ENCODE data around the gene OR52H1. TPM values are rescaled to one million over a fixed set of nuclear protein-coding genes. Genes with fewer than 3 reads are reported as not detected.
A peak's percentile ranks its signal among the peaks of the same experiment; 100 is the strongest.

Gene OR52H1
- polyA plus RNA-seq, 1 of the 3 experiments (the other 2 are of a cell fraction), result not detected

GRCh38 chr11:5556596-5557188 is 8.4 kb upstream of the OR52H1 start:
- DNase-seq, result no peak
- TF ChIP-seq, protein P1, sequence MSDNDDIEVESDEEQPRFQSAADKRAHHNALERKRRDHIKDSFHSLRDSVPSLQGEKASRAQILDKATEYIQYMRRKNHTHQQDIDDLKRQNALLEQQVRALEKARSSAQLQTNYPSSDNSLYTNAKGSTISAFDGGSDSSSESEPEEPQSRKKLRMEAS (IDR thresholded peaks at IDR 0.05; ENCODE audit: low read depth), result no peak
- TF ChIP-seq TAF1 (IDR thresholded peaks at IDR 0.05; ENCODE audit: borderline replicate concordance, low read depth, low read length) (no peak), EZH2phosphoT487 (IDR thresholded peaks at IDR 0.05; ENCODE audit: borderline replicate concordance, low read depth) (no peak), SIN3A (IDR thresholded peaks at IDR 0.05; ENCODE audit: borderline replicate concordance, low read depth, low read length) (no peak), SMC3 (IDR thresholded peaks at IDR 0.05; ENCODE audit: low read depth, low read length) (no peak), RXRA (IDR thresholded peaks at IDR 0.05; ENCODE audit: borderline replicate concordance, low read depth) (no peak), NFIC (IDR thresholded peaks at IDR 0.05; ENCODE audit: borderline replicate concordance) (no peak), YY1 (IDR thresholded peaks at IDR 0.05; ENCODE audit: low read depth) (no peak), GABPA (IDR thresholded peaks at IDR 0.05; ENCODE audit: low read depth) (no peak), TEAD4 (IDR thresholded peaks at IDR 0.05; ENCODE audit: borderline replicate concordance, insufficient read depth) (no peak), POLR2AphosphoS5 (IDR thresholded peaks at IDR 0.05; ENCODE audit: low read depth, low read length) (no peak), NRF1 (IDR thresholded peaks at IDR 0.05; ENCODE audit: low read depth, low read length) (no peak)
- TF ChIP-seq, protein P2, sequence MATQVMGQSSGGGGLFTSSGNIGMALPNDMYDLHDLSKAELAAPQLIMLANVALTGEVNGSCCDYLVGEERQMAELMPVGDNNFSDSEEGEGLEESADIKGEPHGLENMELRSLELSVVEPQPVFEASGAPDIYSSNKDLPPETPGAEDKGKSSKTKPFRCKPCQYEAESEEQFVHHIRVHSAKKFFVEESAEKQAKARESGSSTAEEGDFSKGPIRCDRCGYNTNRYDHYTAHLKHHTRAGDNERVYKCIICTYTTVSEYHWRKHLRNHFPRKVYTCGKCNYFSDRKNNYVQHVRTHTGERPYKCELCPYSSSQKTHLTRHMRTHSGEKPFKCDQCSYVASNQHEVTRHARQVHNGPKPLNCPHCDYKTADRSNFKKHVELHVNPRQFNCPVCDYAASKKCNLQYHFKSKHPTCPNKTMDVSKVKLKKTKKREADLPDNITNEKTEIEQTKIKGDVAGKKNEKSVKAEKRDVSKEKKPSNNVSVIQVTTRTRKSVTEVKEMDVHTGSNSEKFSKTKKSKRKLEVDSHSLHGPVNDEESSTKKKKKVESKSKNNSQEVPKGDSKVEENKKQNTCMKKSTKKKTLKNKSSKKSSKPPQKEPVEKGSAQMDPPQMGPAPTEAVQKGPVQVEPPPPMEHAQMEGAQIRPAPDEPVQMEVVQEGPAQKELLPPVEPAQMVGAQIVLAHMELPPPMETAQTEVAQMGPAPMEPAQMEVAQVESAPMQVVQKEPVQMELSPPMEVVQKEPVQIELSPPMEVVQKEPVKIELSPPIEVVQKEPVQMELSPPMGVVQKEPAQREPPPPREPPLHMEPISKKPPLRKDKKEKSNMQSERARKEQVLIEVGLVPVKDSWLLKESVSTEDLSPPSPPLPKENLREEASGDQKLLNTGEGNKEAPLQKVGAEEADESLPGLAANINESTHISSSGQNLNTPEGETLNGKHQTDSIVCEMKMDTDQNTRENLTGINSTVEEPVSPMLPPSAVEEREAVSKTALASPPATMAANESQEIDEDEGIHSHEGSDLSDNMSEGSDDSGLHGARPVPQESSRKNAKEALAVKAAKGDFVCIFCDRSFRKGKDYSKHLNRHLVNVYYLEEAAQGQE (IDR thresholded peaks at IDR 0.05; ENCODE audit: low read depth, low read length), result no peak
- Histone ChIP-seq H3K79me2 (ENCODE audit: insufficient read depth) (no peaks in the 10 kb centered on the region; the same call in 1 of the 2 replicates), H4K20me1 (ENCODE audit: insufficient read depth) (no peaks in the 10 kb centered on the region), H3K27ac (ENCODE audit: low read depth in 2 of 2, low read length in 1 of 2) (no peak overlapping the region), H2AFZ (ENCODE audit: low read depth) (no peak overlapping the region), H3K9ac (no peak overlapping the region), H3K9me3 (no peaks in the 10 kb centered on the region), H3K4me1 (ENCODE audit: control insufficient read depth in 1 of 2, insufficient read depth in 2 of 2, low read depth in 1 of 2, low read length in 1 of 2) (no peaks in the 10 kb centered on the region), H3K4me3 (ENCODE audit: low read depth in 2 of 2, low read length in 1 of 2) (no peak overlapping the region), H3F3A (replicated peaks; ENCODE audit: insufficient read depth) (no peaks in the 10 kb centered on the region), H3K36me3 (replicated peaks in 1 of 2; ENCODE audit: control insufficient read depth in 1 of 2, insufficient read depth in 2 of 2, low read length in 1 of 2) (no peaks in the 10 kb centered on the region), H3K4me2 (no peak overlapping the region), H3K27me3 (ENCODE audit: insufficient read depth) (peaks cover 16% of the 10 kb centered on the region; the same call in 1 of the 2 replicates), H3K9me2 (no peaks in the 10 kb centered on the region)
- ChIA-PET CTCF (interaction anchor here (1.0 kb wide), 1 partner anchor 81 kb away, joined by 3 read pairs; no protein-coding TSS in a partner anchor), POLR2A (no interaction called here)
- 8% methylated on average over 2 of the region's 3 CpGs for WGBS (ENCODE audit: low lambda C conversion rate)

DNA sequence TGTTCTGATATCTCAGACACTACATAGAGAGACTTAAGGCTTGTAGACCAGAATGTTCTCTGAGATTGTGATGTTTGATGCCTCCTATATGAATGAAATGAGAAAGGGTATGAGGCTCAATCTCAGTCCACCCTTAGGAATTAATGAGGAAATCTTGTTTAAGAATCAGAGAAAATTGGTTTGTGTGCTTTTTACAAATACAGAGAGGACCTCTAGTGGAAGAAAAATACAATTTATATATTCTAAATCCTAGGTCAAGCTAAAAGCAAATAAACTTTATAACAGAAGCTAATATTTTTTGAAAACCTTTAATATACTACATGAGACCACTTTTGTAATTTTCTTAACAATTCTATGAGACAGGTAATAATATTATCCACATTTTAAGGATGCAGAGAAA is 5.0 kb upstream of the OR52H1 start:
- no peak for DNase-seq
- no peaks in the 10 kb centered on the region for H3K27me3 ChIP-seq (ENCODE audit: insufficient read depth)
- H3K9ac ChIP-seq, result no peak overlapping the region
- H3K4me1 ChIP-seq (ENCODE audit: control insufficient read depth in 1 of 2, insufficient read depth in 2 of 2, low read depth in 1 of 2, low read length in 1 of 2), result no peaks in the 10 kb centered on the region
- no peaks in the 10 kb centered on the region for H3K36me3 ChIP-seq (replicated peaks in 1 of 2; ENCODE audit: control insufficient read depth in 1 of 2, insufficient read depth in 2 of 2, low read length in 1 of 2)
- H3F3A ChIP-seq (replicated peaks; ENCODE audit: insufficient read depth), result no peaks in the 10 kb centered on the region
- H3K4me3 ChIP-seq (ENCODE audit: low read depth in 2 of 2, low read length in 1 of 2), result no peak overlapping the region
- no peaks in the 10 kb centered on the region for H4K20me1 ChIP-seq (ENCODE audit: insufficient read depth)
- H3K79me2 ChIP-seq (ENCODE audit: insufficient read depth), result no peaks in the 10 kb centered on the region; the same call in 1 of the 2 replicates
- TF ChIP-seq RAD21 (IDR thresholded peaks at IDR 0.05; ENCODE audit: low read length), result no peak
- TF ChIP-seq, protein P3, sequence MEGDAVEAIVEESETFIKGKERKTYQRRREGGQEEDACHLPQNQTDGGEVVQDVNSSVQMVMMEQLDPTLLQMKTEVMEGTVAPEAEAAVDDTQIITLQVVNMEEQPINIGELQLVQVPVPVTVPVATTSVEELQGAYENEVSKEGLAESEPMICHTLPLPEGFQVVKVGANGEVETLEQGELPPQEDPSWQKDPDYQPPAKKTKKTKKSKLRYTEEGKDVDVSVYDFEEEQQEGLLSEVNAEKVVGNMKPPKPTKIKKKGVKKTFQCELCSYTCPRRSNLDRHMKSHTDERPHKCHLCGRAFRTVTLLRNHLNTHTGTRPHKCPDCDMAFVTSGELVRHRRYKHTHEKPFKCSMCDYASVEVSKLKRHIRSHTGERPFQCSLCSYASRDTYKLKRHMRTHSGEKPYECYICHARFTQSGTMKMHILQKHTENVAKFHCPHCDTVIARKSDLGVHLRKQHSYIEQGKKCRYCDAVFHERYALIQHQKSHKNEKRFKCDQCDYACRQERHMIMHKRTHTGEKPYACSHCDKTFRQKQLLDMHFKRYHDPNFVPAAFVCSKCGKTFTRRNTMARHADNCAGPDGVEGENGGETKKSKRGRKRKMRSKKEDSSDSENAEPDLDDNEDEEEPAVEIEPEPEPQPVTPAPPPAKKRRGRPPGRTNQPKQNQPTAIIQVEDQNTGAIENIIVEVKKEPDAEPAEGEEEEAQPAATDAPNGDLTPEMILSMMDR (IDR thresholded peaks at IDR 0.05), result peak; percentile 42
- H3K9me2 ChIP-seq, result no peaks in the 10 kb centered on the region
- H3K27ac ChIP-seq (ENCODE audit: low read depth in 2 of 2, low read length in 1 of 2), result no peak overlapping the region
- no peaks in the 10 kb centered on the region for H3K9me3 ChIP-seq
- POLR2A ChIA-PET, result no interaction called here
- CTCF ChIA-PET, result no interaction called here
- H2AFZ ChIP-seq (ENCODE audit: low read depth), result no peak overlapping the region
- H3K4me2 ChIP-seq, result no peak overlapping the region

Data from SK-N-SH (cell line).